Measurements from ENCODE around the gene KRTAP13-2. TPM values are rescaled to one million over a fixed set of nuclear protein-coding genes. Genes with fewer than 3 reads are reported as not detected.

KRTAP13-2 gene
- total and polyA plus RNA-seq, 9 of the 15 experiments (the other 6 are each of a cell fraction or from before 2014, with no cell fraction given) = not detected

- TF ChIP-seq SIN3B (IDR thresholded peaks at IDR 0.05; ENCODE audit: low read depth) (no peak), PYGO2 (tag; IDR thresholded peaks at IDR 0.05) (no peak)
These were observed 35.5 kb downstream of the KRTAP13-2 start (continued) for GRCh38 chr21:30336596-30336995.

DNA sequence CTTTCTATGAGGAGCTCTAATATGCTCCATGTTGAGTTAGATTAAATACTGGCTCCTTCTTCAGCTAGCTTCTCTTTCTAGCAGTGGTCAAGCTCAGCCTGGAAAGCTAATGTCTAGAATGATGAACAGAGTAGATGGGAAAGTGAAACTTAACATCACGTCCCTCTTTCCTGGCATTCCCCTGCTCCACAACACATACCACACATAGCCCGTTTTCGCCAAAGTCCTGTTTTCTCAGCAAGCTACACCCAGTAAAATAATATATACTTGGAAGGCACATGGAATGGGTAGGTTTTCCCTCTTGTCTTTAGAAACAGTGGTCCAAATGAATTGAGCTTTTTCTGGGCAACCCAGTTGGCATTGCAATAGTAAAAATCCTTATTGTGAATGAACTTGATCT is 38.3 kb downstream of the KRTAP13-2 start:
- no peak for DNase-seq (ENCODE audit: extremely low read depth in 1 of 4, low spot score in 3 of 4)
- intact Hi-C loops (cut with micrococcal nuclease) (no loop called here), in situ Hi-C loops (cut with MboI) (no loop called here)
- ATAC-seq = no peak
- H3K9ac ChIP-seq (ENCODE audit: insufficient read depth in 1 of 2, low read depth in 2 of 2, low read length in 2 of 2) = no peak overlapping the region
- H3K27ac ChIP-seq (ENCODE audit: extremely low read depth, low read depth, low read length) = no peak overlapping the region
- POLR2A ChIA-PET = no interaction called here
- CTCF ChIA-PET (ENCODE audit: low intra/inter-chr PET ratio) = no interaction called here
- H3K79me2 ChIP-seq (ENCODE audit: control insufficient read depth, insufficient read depth, low read length) = no peaks in the 10 kb centered on the region
- no peaks in the 10 kb centered on the region for H3K9me1 ChIP-seq (ENCODE audit: control insufficient read depth, insufficient read depth, low read length)
- no peak overlapping the region for H2AFZ ChIP-seq (ENCODE audit: low read depth, low read length)
- TF ChIP-seq, protein P1, sequence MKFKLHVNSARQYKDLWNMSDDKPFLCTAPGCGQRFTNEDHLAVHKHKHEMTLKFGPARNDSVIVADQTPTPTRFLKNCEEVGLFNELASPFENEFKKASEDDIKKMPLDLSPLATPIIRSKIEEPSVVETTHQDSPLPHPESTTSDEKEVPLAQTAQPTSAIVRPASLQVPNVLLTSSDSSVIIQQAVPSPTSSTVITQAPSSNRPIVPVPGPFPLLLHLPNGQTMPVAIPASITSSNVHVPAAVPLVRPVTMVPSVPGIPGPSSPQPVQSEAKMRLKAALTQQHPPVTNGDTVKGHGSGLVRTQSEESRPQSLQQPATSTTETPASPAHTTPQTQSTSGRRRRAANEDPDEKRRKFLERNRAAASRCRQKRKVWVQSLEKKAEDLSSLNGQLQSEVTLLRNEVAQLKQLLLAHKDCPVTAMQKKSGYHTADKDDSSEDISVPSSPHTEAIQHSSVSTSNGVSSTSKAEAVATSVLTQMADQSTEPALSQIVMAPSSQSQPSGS (CRISPR knock-in tag; IDR thresholded peaks at IDR 0.05) = no peak
- no peak for TF ChIP-seq NCOA4 (IDR thresholded peaks at IDR 0.05; ENCODE audit: partially characterized antibody)
- TF ChIP-seq ZFP30 (CRISPR knock-in tag; IDR thresholded peaks at IDR 0.05; ENCODE audit: borderline replicate concordance) = no peak
- no peak for TF ChIP-seq RNF219 (CRISPR knock-in tag; IDR thresholded peaks at IDR 0.05)
- no peaks in the 10 kb centered on the region for H4K20me1 ChIP-seq (replicated peaks; ENCODE audit: control insufficient read depth, insufficient read depth, low read length)
- no peaks in the 10 kb centered on the region for H3K36me3 ChIP-seq (ENCODE audit: control insufficient read depth, insufficient read depth, low read length)
- H3K4me3 ChIP-seq = no peak overlapping the region
- no TSS peak for BruUV-seq (replicated peaks)
- H3K27me3 ChIP-seq (ENCODE audit: control insufficient read depth in 2 of 2, insufficient read depth in 2 of 2, low read length in 2 of 2) = no peaks in the 10 kb centered on the region
- no peaks in the 10 kb centered on the region for H3K4me1 ChIP-seq (replicated peaks in 1 of 2; ENCODE audit: control insufficient read depth in 2 of 2, insufficient read depth in 2 of 2, low read length in 2 of 2)
- 0% methylated on average over 3 of the region's 3 CpGs for WGBS (ENCODE audit: insufficient coverage, low coverage, missing lambda C conversion rate)
- no peaks in the 10 kb centered on the region for H3K9me3 ChIP-seq (replicated peaks; ENCODE audit: control insufficient read depth, insufficient read depth, low read depth, low read length)
- no peak overlapping the region for H3K4me2 ChIP-seq (ENCODE audit: insufficient read depth, low read length)
- FAIRE-seq = no peak

Data from K562 (cell line).